K562 (cell line): ENCODE results near the gene ANKRD13D. TPM values are rescaled to one million over a fixed set of nuclear protein-coding genes. Genes with fewer than 3 reads are reported as not detected.

Experiments
- ATAC-seq: fragments of 200-7000 bp; cut with Tn5 transposase; 3 replicates; pipeline ENCODE4 v1.9.1; 2020; ENCODE audit warnings: moderate library complexity
- BruUV-seq: library from RNA; stranded (reverse); fragments of 400-500 nt; replicated peaks from 2 replicates; lab custom pipeline; 2021; lab: Mats Ljungman, UMichigan
- CTCF ChIA-PET: fragments of 300-600 bp; formaldehyde crosslinking; extraction: SDS; loops from one replicate; lab custom pipeline; 2021; ENCODE audit warnings: low intra/inter-chr PET ratio; lab: Yijun Ruan, JAX
- POLR2A ChIA-PET: fragments of 300-600, 350-650 bp; sonication (Branson Sonifier 250); formaldehyde crosslinking; extraction: SDS; loops from one replicate; lab custom pipeline; 2021; ENCODE audit warnings: antibody characterized with exemption, inconsistent platforms; lab: Yijun Ruan, JAX
- DNase-seq, 4 experiments: peaks; one replicate each; pipeline versions ENCODE4 v3.0.0 to v3.0.0-alpha.2; 2011 to 2018; ENCODE audit warnings: low spot score in 3 of 4, mixed read lengths in 3 of 4; ENCODE audit errors: extremely low read depth in 1 of 4
- FAIRE-seq: peaks from 2 replicates; lab custom pipeline; 2011; peaks lifted over from hg19 to GRCh38; lab: Jason Lieb, UNC
- H2AFZ ChIP-seq: 2 replicates; pipeline ENCODE4 v1.6.0; 2011; ENCODE audit warnings: low read depth, low read length, control low read depth, inconsistent platforms
- H3K27ac ChIP-seq: fragments of 200-600 bp; 3 replicates; pipeline ENCODE4 v1.8.0; 2011; ENCODE audit warnings: low read depth, mild to moderate bottlenecking, control low read depth, inconsistent platforms, low read length, moderate library complexity, mixed read lengths; ENCODE audit errors: extremely low read depth
- H3K27me3 ChIP-seq, 2 experiments: fragments of 300-600 bp in 1 of 2; 2 replicates in 1 of 2; 3 replicates in 1 of 2; pipeline versions ENCODE4 v1.6.0 to v1.8.0; 2011; ENCODE audit warnings: inconsistent platforms in 2 of 2, low read length in 2 of 2, mild to moderate bottlenecking in 1 of 2, mixed read lengths in 1 of 2, moderate library complexity in 1 of 2; ENCODE audit not compliant: control insufficient read depth in 2 of 2, insufficient read depth in 2 of 2
- H3K36me3 ChIP-seq: fragments of 300-600 bp; 3 replicates; pipeline ENCODE4 v1.8.0; 2011; ENCODE audit warnings: mild to moderate bottlenecking, low read length, inconsistent platforms; ENCODE audit not compliant: control insufficient read depth, insufficient read depth
- H3K4me1 ChIP-seq, 2 experiments: fragments of 200-600 bp in 1 of 2; replicated peaks in 1 of 2; 2 replicates in 1 of 2; 3 replicates in 1 of 2; pipeline versions ENCODE4 v1.5.1 to v1.8.0; 2011; ENCODE audit warnings: inconsistent platforms in 2 of 2, low read length in 2 of 2, mild to moderate bottlenecking in 1 of 2, mixed read lengths in 1 of 2, moderate library complexity in 1 of 2; ENCODE audit not compliant: control insufficient read depth in 2 of 2, insufficient read depth in 2 of 2
- H3K4me2 ChIP-seq: 2 replicates; pipeline ENCODE4 v1.6.1; 2011; ENCODE audit warnings: low read length, control low read depth, inconsistent platforms, mixed read lengths; ENCODE audit not compliant: insufficient read depth
- H3K4me3 ChIP-seq: fragments of 200-600 bp; sonication (generic), shearing (Covaris generic); 2 replicates; pipeline ENCODE4 v1.5.1; 2016; ENCODE audit warnings: control low read depth, inconsistent platforms
- H3K79me2 ChIP-seq: fragments of 200-600 bp; 3 replicates; pipeline ENCODE4 v1.8.0; 2011; ENCODE audit warnings: low read length, inconsistent platforms; ENCODE audit not compliant: control insufficient read depth, insufficient read depth
- H3K9ac ChIP-seq, 2 experiments: 2 replicates each; pipeline versions ENCODE4 v1.6.0 to v1.6.1; 2011; ENCODE audit warnings: low read depth in 2 of 2, low read length in 2 of 2, control low read depth in 1 of 2, inconsistent platforms in 1 of 2, mild to moderate bottlenecking in 1 of 2, mixed read lengths in 1 of 2; ENCODE audit not compliant: insufficient read depth in 1 of 2
- H3K9me1 ChIP-seq: one replicate; pipeline ENCODE4 v1.6.0; 2011; ENCODE audit warnings: inconsistent platforms, mild to moderate bottlenecking, low read length, moderate library complexity; ENCODE audit not compliant: control insufficient read depth, insufficient read depth
- H3K9me3 ChIP-seq: replicated peaks from 2 replicates; pipeline ENCODE4 v1.5.1; 2011; ENCODE audit warnings: low read depth, low read length, inconsistent platforms; ENCODE audit not compliant: control insufficient read depth, insufficient read depth
- H4K20me1 ChIP-seq: replicated peaks from 2 replicates; pipeline ENCODE4 v1.6.1; 2011; ENCODE audit warnings: low read length, inconsistent platforms, mixed read lengths; ENCODE audit not compliant: control insufficient read depth, insufficient read depth
- ATF2 ChIP-seq: sonication (generic); formaldehyde crosslinking; IDR thresholded peaks from 2 replicates; pipeline ENCODE4 v1.8.1; 2022; ENCODE audit warnings: missing genetic modification reagents
- BCL6 ChIP-seq: fragments of 250-450 bp; sonication (Bioruptor Pico); IDR thresholded peaks from 2 replicates; pipeline ENCODE4 v1.4.0; 2020
- C11orf30 ChIP-seq: fragments of 450-650 bp; IDR thresholded peaks from 2 replicates; pipeline ENCODE4 v1.6.1; 2016; ENCODE audit warnings: low read depth, mild to moderate bottlenecking
- E4F1 ChIP-seq: fragments of 250-450 bp; sonication (Bioruptor Pico); IDR thresholded peaks from 2 replicates; pipeline ENCODE4 v1.5.0; 2021; ENCODE audit warnings: mild to moderate bottlenecking, borderline replicate concordance
- HMBOX1 ChIP-seq: sonication (generic); IDR thresholded peaks from 2 replicates; pipeline ENCODE4 v1.6.1; 2016
- POLR2G ChIP-seq: fragments of 200-400 bp; formaldehyde crosslinking; IDR thresholded peaks from 2 replicates; pipeline ENCODE4 v1.6.1; 2017; ENCODE audit warnings: low read depth, mild to moderate bottlenecking, antibody characterized with exemption, low read length, moderate library complexity
- RB1 ChIP-seq: fragments of 450-650 bp; IDR thresholded peaks from 2 replicates; pipeline ENCODE4 v1.6.1; 2017; ENCODE audit warnings: low read depth, mild to moderate bottlenecking
- SPI1 ChIP-seq: IDR thresholded peaks from 2 replicates; pipeline ENCODE4 v1.6.1; 2011; ENCODE audit warnings: low read depth, low read length, control low read depth, borderline replicate concordance
- TBP ChIP-seq: optimal IDR thresholded peaks from 2 replicates; pipeline ENCODE3; 2011; ENCODE audit warnings: low read depth, low read length, improper control_type of control experiment
- YY1 ChIP-seq, 3 experiments: IDR thresholded peaks; 2 replicates each; pipeline ENCODE4 v1.6.1; 2011; ENCODE audit warnings: low read length in 2 of 3, mild to moderate bottlenecking in 2 of 3, moderate library complexity in 2 of 3, borderline replicate concordance in 1 of 3, control low read depth in 1 of 3, low read depth in 1 of 3; ENCODE audit not compliant: insufficient read depth in 3 of 3, insufficient replicate concordance in 2 of 3, control insufficient read depth in 1 of 3, insufficient read length in 1 of 3; ENCODE audit errors: extremely low read depth in 1 of 3
- ZNF699 ChIP-seq: fragments of 250-450 bp; sonication (Bioruptor Pico); IDR thresholded peaks from 2 replicates; pipeline ENCODE4 v1.8.0; 2021; ENCODE audit warnings: mild to moderate bottlenecking, moderate library complexity; ENCODE audit not compliant: insufficient replicate concordance
- ZNF785 ChIP-seq: fragments of 250-450 bp; sonication (Bioruptor Pico); IDR thresholded peaks from 2 replicates; pipeline ENCODE4 v1.4.0; 2020; ENCODE audit warnings: mild to moderate bottlenecking
- WGBS: fragments of 100-300 bp; shearing (Covaris generic); methylation state at CpG from one replicate; pipeline ENCODE4 v1.1.6; 2016; ENCODE audit warnings: low coverage, mixed read lengths; ENCODE audit not compliant: insufficient coverage; ENCODE audit errors: missing lambda C conversion rate; 5-methylcytosine and 5-hydroxymethylcytosine counted together
- in situ Hi-C: fragments of 300-500 bp; cut with MboI; formaldehyde crosslinking; loops from 4 replicates; pipeline ENCODE4 v1.15.0; 2018; ENCODE audit warnings: inconsistent platforms, mixed read lengths
- intact Hi-C: fragments of 100-400 bp; cut with micrococcal nuclease; formaldehyde crosslinking; loops from 2 replicates; pipeline ENCODE4 v1.14.2; 2022
- polyA plus RNA-seq, 8 experiments: library from polyadenylated mRNA; depleted of rRNA in 4 of 8; stranded (reverse) in 5 of 8; unstranded in 3 of 8; fragments of >200 nt; fragmentation: Nextera tagmentation in 2 of 8; fragmentation: Illumina TruSeq in 1 of 8; extraction: Ambion mirVana in 2 of 8; extraction: Trizol in 1 of 8; gene quantifications; 2 replicates each; pipeline versions ENCODE4 v1.2.1 to v1.2.3, GENCODE V29; 2011 to 2014; ENCODE audit warnings: inconsistent platforms in 1 of 8, missing spikeins in 1 of 8
- total RNA-seq, 7 experiments: library from RNA; depleted of rRNA in 6 of 7; stranded (reverse); fragments of >200 nt in 6 of 7; fragmentation: Illumina TruSeq in 2 of 7; extraction: Trizol in 2 of 7; gene quantifications; 2 replicates each; pipeline versions ENCODE4 v1.2.1 to v1.2.3, GENCODE V29; 2011 to 2021; ENCODE audit warnings: low replicate concordance in 1 of 7

Gene ANKRD13D
- total and polyA plus RNA-seq, 9 of the 15 experiments (the other 6 are each of a cell fraction or from before 2014, with no cell fraction given), result 0.94 to 40.9 (median 22.4) TPM

GRCh38 chr11:67264877-67265632, 24.0 kb upstream of the ANKRD13D start (continued):
- TF ChIP-seq ATF2 (CRISPR knock-in tag) (no peak), ZNF699 (CRISPR knock-in tag) (no peak)

GRCh38 chr11:67265633-67266448, 23.3 kb upstream of the ANKRD13D start:
- H4K20me1 ChIP-seq, result peaks cover 17% of the 10 kb centered on the region; the same call in 1 of the 2 replicates
- H3K4me3 ChIP-seq, result no peak overlapping the region
- peak overlapping the region; percentile 61; the same call in 2 of the 3 replicates for H3K27ac ChIP-seq
- POLR2A ChIA-PET, result interaction anchor here (0.7 to 1.6 kb wide), 5 partner anchors 20 to 52 kb away, joined by 3 to 8 read pairs (median 4); no protein-coding TSS in a partner anchor
- peaks cover 36% of the 10 kb centered on the region; the same call in 2 of the 3 replicates for H3K36me3 ChIP-seq
- peak; percentile 84 to 92 (median 91) for DNase-seq
- H3K4me2 ChIP-seq, result peak overlapping the region; percentile 72
- H2AFZ ChIP-seq, result peak overlapping the region; percentile 99
- peaks cover 7% of the 10 kb centered on the region for H3K9me1 ChIP-seq
- 24% methylated on average over 16 of the region's 54 CpGs for WGBS
- ATAC-seq, result peak; percentile 84
- H3K27me3 ChIP-seq, result no peaks in the 10 kb centered on the region
- H3K79me2 ChIP-seq, result peaks cover 46% of the 10 kb centered on the region
- H3K9ac ChIP-seq, result peak overlapping the region; percentile 69 to 91
- H3K4me1 ChIP-seq, result peaks cover 49 to 71% of the 10 kb centered on the region in 2 experiments
- BruUV-seq, result no TSS peak
- intact Hi-C loops, result loop anchor here (1.0 kb wide), 1 partner anchor 22 kb away; no protein-coding TSS in a partner anchor
- in situ Hi-C loops, result no loop called here
- peak; percentile 77 for FAIRE-seq
- H3K9me3 ChIP-seq, result no peaks in the 10 kb centered on the region
- CTCF ChIA-PET, result interaction anchor here (1.5 to 3.5 kb wide), 2 partner anchors 52 to 117 kb away, joined by 5 to 35 read pairs; no protein-coding TSS in a partner anchor
- TF ChIP-seq E4F1 (no peak), BCL6 (CRISPR knock-in tag) (no peak), POLR2G (no peak; the same call in 1 of the 2 replicates), SPI1 (no peak), TBP (no peak), C11orf30 (no peak), ZNF785 (CRISPR knock-in tag) (no peak), YY1 (IDR thresholded peaks at IDR 0.05; ENCODE audit: borderline replicate concordance in 1 of 3, control insufficient read depth in 1 of 3, extremely low read depth in 1 of 3, insufficient read depth in 3 of 3, insufficient read length in 1 of 3, insufficient replicate concordance in 2 of 3, low read depth in 1 of 3, low read length in 2 of 3) (no peak), HMBOX1 (no peak), RB1 (peak; percentile 95)
